K562 (cell line): ENCODE data around the gene NR0B1. TPM values are rescaled to one million over a fixed set of nuclear protein-coding genes. Genes with fewer than 3 reads are reported as not detected.

Experiments used
- ARNT ChIP-seq, 2 experiments: fragments of 450-650 bp; IDR thresholded peaks; 2 replicates each; pipeline ENCODE4 v1.6.1; 2016; ENCODE audit warnings: mild to moderate bottlenecking in 1 of 2
- ELF4 ChIP-seq: fragments of 450-650 bp; formaldehyde crosslinking; IDR thresholded peaks from 2 replicates; pipeline ENCODE4 v1.4.0; 2022; ENCODE audit warnings: missing genetic modification characterization
- ERF ChIP-seq: fragments of 450-650 bp; formaldehyde crosslinking; IDR thresholded peaks from 2 replicates; pipeline ENCODE4 v1.4.0; 2020; ENCODE audit warnings: mild to moderate bottlenecking, mixed read lengths
- JUN ChIP-seq, 2 experiments: sonication (generic) in 1 of 2; formaldehyde crosslinking in 1 of 2; IDR thresholded peaks; 2 replicates each; pipeline versions ENCODE4 v1.6.1 to v1.8.0; 2012 to 2022; ENCODE audit warnings: borderline replicate concordance in 2 of 2, mild to moderate bottlenecking in 2 of 2, improper control_type of control experiment in 1 of 2, low read depth in 1 of 2, low read length in 1 of 2, missing genetic modification reagents in 1 of 2
- REST ChIP-seq, 2 experiments: fragments of 450-650 bp; formaldehyde crosslinking in 1 of 2; IDR thresholded peaks; 2 replicates each; pipeline versions ENCODE4 v1.4.0 to v1.6.1; 2014 to 2020; ENCODE audit warnings: mild to moderate bottlenecking in 2 of 2, borderline replicate concordance in 1 of 2, low read depth in 1 of 2
- SETDB1 ChIP-seq: IDR thresholded peaks from one replicate; pipeline ENCODE4 v1.6.1; 2012; ENCODE audit warnings: low read length, control low read depth, inconsistent platforms
- SREBF1 ChIP-seq: fragments of 150-350 bp; IDR thresholded peaks from 2 replicates; pipeline ENCODE4 v1.6.1; 2014; ENCODE audit warnings: antibody characterized with exemption, low read depth, low read length, borderline replicate concordance
- THRAP3 ChIP-seq: fragments of 450-650 bp; IDR thresholded peaks from 2 replicates; pipeline ENCODE4 v1.6.1; 2016; ENCODE audit warnings: mild to moderate bottlenecking, inconsistent platforms, borderline replicate concordance
- ZNF212 ChIP-seq: fragments of 450-650 bp; formaldehyde crosslinking; IDR thresholded peaks from 2 replicates; pipeline ENCODE4 v1.4.0; 2020; ENCODE audit warnings: mild to moderate bottlenecking
- ZNF347 ChIP-seq: fragments of 450-650 bp; formaldehyde crosslinking; IDR thresholded peaks from 2 replicates; pipeline ENCODE4 v1.4.0; 2020; ENCODE audit warnings: low read depth, mild to moderate bottlenecking, moderate library complexity
- polyA plus RNA-seq, 8 experiments: library from polyadenylated mRNA; depleted of rRNA in 4 of 8; stranded (reverse) in 5 of 8; unstranded in 3 of 8; fragments of >200 nt; fragmentation: Nextera tagmentation in 2 of 8; fragmentation: Illumina TruSeq in 1 of 8; extraction: Ambion mirVana in 2 of 8; extraction: Trizol in 1 of 8; gene quantifications; 2 replicates each; pipeline versions ENCODE4 v1.2.1 to v1.2.3, GENCODE V29; 2011 to 2014; ENCODE audit warnings: inconsistent platforms in 1 of 8, missing spikeins in 1 of 8
- total RNA-seq, 7 experiments: library from RNA; depleted of rRNA in 6 of 7; stranded (reverse); fragments of >200 nt in 6 of 7; fragmentation: Illumina TruSeq in 2 of 7; extraction: Trizol in 2 of 7; gene quantifications; 2 replicates each; pipeline versions ENCODE4 v1.2.1 to v1.2.3, GENCODE V29; 2011 to 2021; ENCODE audit warnings: low replicate concordance in 1 of 7
- TF ChIP-seq, protein P1 (sequence below): fragments of 200-800 bp; sonication (Bioruptor generic); IDR thresholded peaks from 2 replicates; pipeline ENCODE4 v1.6.1; 2016; ENCODE audit warnings: missing genetic modification characterization, missing compliant biosample characterization
- TF ChIP-seq, protein P2 (sequence below): fragments of 450-650 bp; IDR thresholded peaks from one replicate; pipeline ENCODE4 v1.6.1; 2018; ENCODE audit warnings: mild to moderate bottlenecking, moderate library complexity; ENCODE audit not compliant: partially characterized antibody

NR0B1 gene
- total and polyA plus RNA-seq, 9 of the 15 experiments (the other 6 are each of a cell fraction or from before 2014, with no cell fraction given), result not detected

GRCh38 chrX:30283456-30284200, 25.6 kb downstream of the NR0B1 start (continued):
- TF ChIP-seq, protein P1, sequence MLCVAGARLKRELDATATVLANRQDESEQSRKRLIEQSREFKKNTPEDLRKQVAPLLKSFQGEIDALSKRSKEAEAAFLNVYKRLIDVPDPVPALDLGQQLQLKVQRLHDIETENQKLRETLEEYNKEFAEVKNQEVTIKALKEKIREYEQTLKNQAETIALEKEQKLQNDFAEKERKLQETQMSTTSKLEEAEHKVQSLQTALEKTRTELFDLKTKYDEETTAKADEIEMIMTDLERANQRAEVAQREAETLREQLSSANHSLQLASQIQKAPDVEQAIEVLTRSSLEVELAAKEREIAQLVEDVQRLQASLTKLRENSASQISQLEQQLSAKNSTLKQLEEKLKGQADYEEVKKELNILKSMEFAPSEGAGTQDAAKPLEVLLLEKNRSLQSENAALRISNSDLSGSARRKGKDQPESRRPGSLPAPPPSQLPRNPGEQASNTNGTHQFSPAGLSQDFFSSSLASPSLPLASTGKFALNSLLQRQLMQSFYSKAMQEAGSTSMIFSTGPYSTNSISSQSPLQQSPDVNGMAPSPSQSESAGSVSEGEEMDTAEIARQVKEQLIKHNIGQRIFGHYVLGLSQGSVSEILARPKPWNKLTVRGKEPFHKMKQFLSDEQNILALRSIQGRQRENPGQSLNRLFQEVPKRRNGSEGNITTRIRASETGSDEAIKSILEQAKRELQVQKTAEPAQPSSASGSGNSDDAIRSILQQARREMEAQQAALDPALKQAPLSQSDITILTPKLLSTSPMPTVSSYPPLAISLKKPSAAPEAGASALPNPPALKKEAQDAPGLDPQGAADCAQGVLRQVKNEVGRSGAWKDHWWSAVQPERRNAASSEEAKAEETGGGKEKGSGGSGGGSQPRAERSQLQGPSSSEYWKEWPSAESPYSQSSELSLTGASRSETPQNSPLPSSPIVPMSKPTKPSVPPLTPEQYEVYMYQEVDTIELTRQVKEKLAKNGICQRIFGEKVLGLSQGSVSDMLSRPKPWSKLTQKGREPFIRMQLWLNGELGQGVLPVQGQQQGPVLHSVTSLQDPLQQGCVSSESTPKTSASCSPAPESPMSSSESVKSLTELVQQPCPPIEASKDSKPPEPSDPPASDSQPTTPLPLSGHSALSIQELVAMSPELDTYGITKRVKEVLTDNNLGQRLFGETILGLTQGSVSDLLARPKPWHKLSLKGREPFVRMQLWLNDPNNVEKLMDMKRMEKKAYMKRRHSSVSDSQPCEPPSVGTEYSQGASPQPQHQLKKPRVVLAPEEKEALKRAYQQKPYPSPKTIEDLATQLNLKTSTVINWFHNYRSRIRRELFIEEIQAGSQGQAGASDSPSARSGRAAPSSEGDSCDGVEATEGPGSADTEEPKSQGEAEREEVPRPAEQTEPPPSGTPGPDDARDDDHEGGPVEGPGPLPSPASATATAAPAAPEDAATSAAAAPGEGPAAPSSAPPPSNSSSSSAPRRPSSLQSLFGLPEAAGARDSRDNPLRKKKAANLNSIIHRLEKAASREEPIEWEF (CRISPR knock-in tag), result no peak
- no peak for TF ChIP-seq ARNT (IDR thresholded peaks at IDR 0.05)
- TF ChIP-seq ERF (CRISPR knock-in tag), result no peak
- TF ChIP-seq ZNF212 (CRISPR knock-in tag), result no peak
- no peak for TF ChIP-seq ELF4
- no peak for TF ChIP-seq SREBF1
- no peak for TF ChIP-seq REST (IDR thresholded peaks at IDR 0.05; ENCODE audit: borderline replicate concordance)
- TF ChIP-seq REST (CRISPR knock-in tag; IDR thresholded peaks at IDR 0.05; ENCODE audit: low read depth), result no peak
- TF ChIP-seq SETDB1, result no peak
- TF ChIP-seq ZNF347 (CRISPR knock-in tag), result no peak
- TF ChIP-seq THRAP3, result no peak
- TF ChIP-seq JUN (IDR thresholded peaks at IDR 0.05; ENCODE audit: borderline replicate concordance, low read depth, low read length), result peak; percentile 94
- TF ChIP-seq JUN (CRISPR knock-in tag; IDR thresholded peaks at IDR 0.05; ENCODE audit: borderline replicate concordance), result no peak
- TF ChIP-seq, protein P2, sequence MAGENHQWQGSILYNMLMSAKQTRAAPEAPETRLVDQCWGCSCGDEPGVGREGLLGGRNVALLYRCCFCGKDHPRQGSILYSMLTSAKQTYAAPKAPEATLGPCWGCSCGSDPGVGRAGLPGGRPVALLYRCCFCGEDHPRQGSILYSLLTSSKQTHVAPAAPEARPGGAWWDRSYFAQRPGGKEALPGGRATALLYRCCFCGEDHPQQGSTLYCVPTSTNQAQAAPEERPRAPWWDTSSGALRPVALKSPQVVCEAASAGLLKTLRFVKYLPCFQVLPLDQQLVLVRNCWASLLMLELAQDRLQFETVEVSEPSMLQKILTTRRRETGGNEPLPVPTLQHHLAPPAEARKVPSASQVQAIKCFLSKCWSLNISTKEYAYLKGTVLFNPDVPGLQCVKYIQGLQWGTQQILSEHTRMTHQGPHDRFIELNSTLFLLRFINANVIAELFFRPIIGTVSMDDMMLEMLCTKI, result no peak
